Colonic mucosa (tissue), 4 donors: ENCODE measurements around the gene NEK7. TPM values are rescaled to one million over a fixed set of nuclear protein-coding genes. Genes with fewer than 3 reads are reported as not detected.

Source experiments
- DNase-seq: peaks from one replicate; pipeline ENCODE4 v3.0.0-alpha.2; 2020
- H3K27ac ChIP-seq: fragments of 200-600 bp; one replicate; pipeline ENCODE4 v1.8.0; 2021
- H3K27me3 ChIP-seq: fragments of 200-600 bp; one replicate; pipeline ENCODE4 v1.8.0; 2021
- H3K36me3 ChIP-seq: fragments of 200-600 bp; one replicate; pipeline ENCODE4 v1.8.0; 2021
- H3K4me1 ChIP-seq: fragments of 200-600 bp; one replicate; pipeline ENCODE4 v1.8.0; 2021; ENCODE audit warnings: mild to moderate bottlenecking
- H3K4me3 ChIP-seq: fragments of 200-600 bp; one replicate; pipeline ENCODE4 v1.8.0; 2021
- H3K9ac ChIP-seq, 2 donors: one replicate each; pipeline ENCODE4 v1.7.0; 2013; ENCODE audit warnings: control low read depth in 2 of 2, low read depth in 2 of 2, low read length in 2 of 2
- H3K9me3 ChIP-seq: fragments of 200-600 bp; one replicate; pipeline ENCODE4 v1.8.0; 2021
- CTCF ChIP-seq: fragments of 200-600 bp; IDR thresholded peaks from one replicate; pipeline ENCODE4 v1.8.0; 2022; ENCODE audit warnings: antibody characterized with exemption, mild to moderate bottlenecking
- intact Hi-C: fragments of 100-400 bp; cut with DNase I; formaldehyde crosslinking; loops from one replicate; pipeline ENCODE4 v1.14.1; 2022
- total RNA-seq, 2 donors: library from RNA; stranded (reverse); fragmentation: NEBNext Ultra II Directional in 1 of 2; extraction: Animal tissue kit (Norgen Biotek cat#: 25700) in 1 of 2; gene quantifications; one replicate each; pipeline ENCODE4 v1.2.1, GENCODE V29; 2021
- donor health status: healthy.
- donor health status: DM: no; HTN: no; CAD: no.
- donor health status: DM: no; HTN: no; CAD: no.

The NEK7 gene
- total RNA-seq, 2 donors from 2014 or later, result 45.4 to 64.7 TPM

- no peak for TF ChIP-seq CTCF
- H3K9me3 ChIP-seq, result no peaks in the 10 kb centered on the region
Observed at GRCh38 chr1:198173832-198174231, 17.0 kb downstream of the NEK7 start.

GRCh38 chr1:198174297-198174696, 17.5 kb downstream of the NEK7 start:
- Histone ChIP-seq H3K9ac (no peak overlapping the region), H3K4me1 (peaks cover 5% of the 10 kb centered on the region), H3K4me3 (no peak overlapping the region), H3K9me3 (no peaks in the 10 kb centered on the region), H3K27me3 (no peaks in the 10 kb centered on the region), H3K36me3 (no peaks in the 10 kb centered on the region), H3K27ac (no peak overlapping the region)
- TF ChIP-seq CTCF, result no peak
- no peak for DNase-seq
- intact Hi-C loops, result no loop called here

More at GRCh38 chr1:198173832-198174231, 17.0 kb downstream of the NEK7 start:
- intact Hi-C loops, result no loop called here
- Histone ChIP-seq H3K36me3 (no peaks in the 10 kb centered on the region), H3K9ac (no peak overlapping the region), H3K4me3 (no peak overlapping the region), H3K27me3 (no peaks in the 10 kb centered on the region), H3K27ac (no peak overlapping the region), H3K4me1 (peaks cover 5% of the 10 kb centered on the region)
- no peak for DNase-seq

GRCh38 chr1:198175423-198176170, 18.8 kb downstream of the NEK7 start:
- no peak overlapping the region for H3K27ac ChIP-seq

GRCh38 chr1:198176179-198176578, 19.4 kb downstream of the NEK7 start:
- TF ChIP-seq CTCF, result no peak
- Histone ChIP-seq H3K27me3 (no peaks in the 10 kb centered on the region), H3K36me3 (no peaks in the 10 kb centered on the region), H3K4me1 (peaks cover 5% of the 10 kb centered on the region), H3K9me3 (no peaks in the 10 kb centered on the region), H3K27ac (no peak overlapping the region), H3K9ac (no peak overlapping the region), H3K4me3 (no peak overlapping the region)
- intact Hi-C loops, result no loop called here
- DNase-seq, result no peak

More at GRCh38 chr1:198175423-198176170, 18.8 kb downstream of the NEK7 start:
- no peak for TF ChIP-seq CTCF
- intact Hi-C loops, result no loop called here
- Histone ChIP-seq H3K9ac (no peak overlapping the region), H3K4me1 (peaks cover 5% of the 10 kb centered on the region), H3K36me3 (no peaks in the 10 kb centered on the region), H3K9me3 (no peaks in the 10 kb centered on the region), H3K27me3 (no peaks in the 10 kb centered on the region), H3K4me3 (no peak overlapping the region)
- no peak for DNase-seq

GRCh38 chr1:198177546-198177945, 20.7 kb downstream of the NEK7 start:
- DNase-seq, result no peak
- Histone ChIP-seq H3K27me3 (no peaks in the 10 kb centered on the region), H3K4me1 (peaks cover 5% of the 10 kb centered on the region), H3K9ac (no peak overlapping the region), H3K27ac (no peak overlapping the region), H3K4me3 (no peak overlapping the region), H3K9me3 (no peaks in the 10 kb centered on the region), H3K36me3 (no peaks in the 10 kb centered on the region)
- no peak for TF ChIP-seq CTCF
- intact Hi-C loops, result no loop called here
